Measurements from ENCODE around the gene DNALI1. TPM values are rescaled to one million over a fixed set of nuclear protein-coding genes. Genes with fewer than 3 reads are reported as not detected.

DNALI1 gene
- polyA plus RNA-seq, 1 donor from 2014 or later: 33.5 TPM

- Histone ChIP-seq H3K9me2 (ENCODE audit: insufficient read depth, low read length) (no peaks in the 10 kb centered on the region), H3K4me3 (ENCODE audit: low read length) (no peak overlapping the region), H3F3A (ENCODE audit: insufficient read depth, low read length, poor library complexity, severe bottlenecking) (no peaks in the 10 kb centered on the region), H3K9me3 (ENCODE audit: low read length) (no peaks in the 10 kb centered on the region), H3K36me3 (ENCODE audit: insufficient read depth, low read length) (no peaks in the 10 kb centered on the region), H4K20me1 (ENCODE audit: insufficient read depth) (no peaks in the 10 kb centered on the region), H3K4me2 (ENCODE audit: low read length) (no peak overlapping the region), H2AFZ (ENCODE audit: low read depth, low read length) (no peak overlapping the region), H3K9ac (ENCODE audit: low read length) (no peak overlapping the region), H3K79me2 (replicated peaks; ENCODE audit: insufficient read depth, low read length) (no peaks in the 10 kb centered on the region), H3K27ac (ENCODE audit: low read length) (no peak overlapping the region), H3K27me3 (ENCODE audit: insufficient read depth, low read depth, low read length) (no peaks in the 10 kb centered on the region)
- TF ChIP-seq EZH2 (IDR thresholded peaks at IDR 0.05; ENCODE audit: borderline replicate concordance, insufficient read depth, low read length, poor library complexity, severe bottlenecking) (no peak), REST (IDR thresholded peaks at IDR 0.05; ENCODE audit: borderline replicate concordance) (no peak), POLR2AphosphoS5 (IDR thresholded peaks at IDR 0.05) (no peak), CTCF (IDR thresholded peaks at IDR 0.05; ENCODE audit: poor library complexity, severe bottlenecking) (no peak), RAD21 (conservative IDR thresholded peaks at IDR 0.05) (no peak), MXI1 (conservative IDR thresholded peaks at IDR 0.05; ENCODE audit: poor library complexity, severe bottlenecking) (no peak), SMC3 (conservative IDR thresholded peaks at IDR 0.05; ENCODE audit: poor library complexity) (no peak), EP300 (conservative IDR thresholded peaks at IDR 0.05; ENCODE audit: poor library complexity, severe bottlenecking) (no peak), TAF1 (IDR thresholded peaks at IDR 0.05; ENCODE audit: low read depth) (no peak)
These were observed 52.3 kb downstream of the DNALI1 start for GRCh38 chr1:37609002-37609401.

GRCh38 chr1:37609994-37610393, 53.3 kb downstream of the DNALI1 start:
- Histone ChIP-seq H3K79me2 (replicated peaks; ENCODE audit: insufficient read depth, low read length) (no peaks in the 10 kb centered on the region), H3K27ac (ENCODE audit: low read length) (no peak overlapping the region), H3K27me3 (ENCODE audit: insufficient read depth, low read depth, low read length) (no peaks in the 10 kb centered on the region), H3K4me2 (ENCODE audit: low read length) (no peak overlapping the region), H3F3A (ENCODE audit: insufficient read depth, low read length, poor library complexity, severe bottlenecking) (no peaks in the 10 kb centered on the region), H3K9me2 (ENCODE audit: insufficient read depth, low read length) (no peaks in the 10 kb centered on the region), H3K9me3 (ENCODE audit: low read length) (no peaks in the 10 kb centered on the region), H3K9ac (ENCODE audit: low read length) (no peak overlapping the region), H4K20me1 (ENCODE audit: insufficient read depth) (no peaks in the 10 kb centered on the region), H3K36me3 (ENCODE audit: insufficient read depth, low read length) (no peaks in the 10 kb centered on the region), H3K4me3 (ENCODE audit: low read length) (no peak overlapping the region), H2AFZ (ENCODE audit: low read depth, low read length) (no peak overlapping the region)
- TF ChIP-seq EP300 (conservative IDR thresholded peaks at IDR 0.05; ENCODE audit: poor library complexity, severe bottlenecking) (no peak), SMC3 (conservative IDR thresholded peaks at IDR 0.05; ENCODE audit: poor library complexity) (no peak)

- no peak overlapping the region for H3K4me2 ChIP-seq (ENCODE audit: low read length)
- H3K79me2 ChIP-seq (replicated peaks; ENCODE audit: insufficient read depth, low read length): no peaks in the 10 kb centered on the region
- H3K9me3 ChIP-seq (ENCODE audit: low read length): no peaks in the 10 kb centered on the region
- H3K36me3 ChIP-seq (ENCODE audit: insufficient read depth, low read length): no peaks in the 10 kb centered on the region
- no peak overlapping the region for H2AFZ ChIP-seq (ENCODE audit: low read depth, low read length)
- H3K27me3 ChIP-seq (ENCODE audit: insufficient read depth, low read depth, low read length): no peaks in the 10 kb centered on the region
- H3F3A ChIP-seq (ENCODE audit: insufficient read depth, low read length, poor library complexity, severe bottlenecking): no peaks in the 10 kb centered on the region
- no peaks in the 10 kb centered on the region for H3K9me2 ChIP-seq (ENCODE audit: insufficient read depth, low read length)
- no peak for TF ChIP-seq CTCF (IDR thresholded peaks at IDR 0.05; ENCODE audit: poor library complexity, severe bottlenecking)
- no peak for TF ChIP-seq POLR2AphosphoS5 (IDR thresholded peaks at IDR 0.05)
- no peak for TF ChIP-seq TAF1 (IDR thresholded peaks at IDR 0.05; ENCODE audit: low read depth)
- TF ChIP-seq MXI1 (conservative IDR thresholded peaks at IDR 0.05; ENCODE audit: poor library complexity, severe bottlenecking): no peak
- TF ChIP-seq EZH2 (IDR thresholded peaks at IDR 0.05; ENCODE audit: borderline replicate concordance, insufficient read depth, low read length, poor library complexity, severe bottlenecking): no peak
- no peak for TF ChIP-seq EP300 (conservative IDR thresholded peaks at IDR 0.05; ENCODE audit: poor library complexity, severe bottlenecking)
- TF ChIP-seq SMC3 (conservative IDR thresholded peaks at IDR 0.05; ENCODE audit: poor library complexity): no peak
- no peak for TF ChIP-seq RAD21 (conservative IDR thresholded peaks at IDR 0.05)
- no peak for TF ChIP-seq REST (IDR thresholded peaks at IDR 0.05; ENCODE audit: borderline replicate concordance)
- H3K9ac ChIP-seq (ENCODE audit: low read length): no peak overlapping the region
- no peaks in the 10 kb centered on the region for H4K20me1 ChIP-seq (ENCODE audit: insufficient read depth)
- no peak overlapping the region for H3K4me3 ChIP-seq (ENCODE audit: low read length)
- no peak overlapping the region for H3K27ac ChIP-seq (ENCODE audit: low read length)
These were observed 55.4 kb downstream of the DNALI1 start for GRCh38 chr1:37612186-37612585.

Measured in neural cell (in vitro differentiated cells).